Dermis microvascular lymphatic vessel endothelial cell (primary cell): ENCODE results near the gene UBE2S. TPM values are rescaled to one million over a fixed set of nuclear protein-coding genes. Genes with fewer than 3 reads are reported as not detected.
A peak's percentile ranks its signal among the peaks of the same experiment; 100 is the strongest.
"Not testable (repeated sequence)": the region's sequence is repeated elsewhere in the genome, so short reads cannot be mapped to it uniquely, and the experiment has no call there.

ENCODE experiments used
- DNase-seq, 2 donors: peaks; one replicate each; pipeline versions ENCODE4 v3.0.0 to v3.0.0-alpha.2; 2010; ENCODE audit warnings: low read depth in 2 of 2
- total RNA-seq: library from RNA; depleted of rRNA; stranded (reverse); fragments of >200 nt; gene quantifications from 2 replicates; pipeline ENCODE4 v1.2.1, GENCODE V29; 2014

The UBE2S gene
- total RNA-seq, 1 donor from 2014 or later, result 40.6 TPM

DNA sequence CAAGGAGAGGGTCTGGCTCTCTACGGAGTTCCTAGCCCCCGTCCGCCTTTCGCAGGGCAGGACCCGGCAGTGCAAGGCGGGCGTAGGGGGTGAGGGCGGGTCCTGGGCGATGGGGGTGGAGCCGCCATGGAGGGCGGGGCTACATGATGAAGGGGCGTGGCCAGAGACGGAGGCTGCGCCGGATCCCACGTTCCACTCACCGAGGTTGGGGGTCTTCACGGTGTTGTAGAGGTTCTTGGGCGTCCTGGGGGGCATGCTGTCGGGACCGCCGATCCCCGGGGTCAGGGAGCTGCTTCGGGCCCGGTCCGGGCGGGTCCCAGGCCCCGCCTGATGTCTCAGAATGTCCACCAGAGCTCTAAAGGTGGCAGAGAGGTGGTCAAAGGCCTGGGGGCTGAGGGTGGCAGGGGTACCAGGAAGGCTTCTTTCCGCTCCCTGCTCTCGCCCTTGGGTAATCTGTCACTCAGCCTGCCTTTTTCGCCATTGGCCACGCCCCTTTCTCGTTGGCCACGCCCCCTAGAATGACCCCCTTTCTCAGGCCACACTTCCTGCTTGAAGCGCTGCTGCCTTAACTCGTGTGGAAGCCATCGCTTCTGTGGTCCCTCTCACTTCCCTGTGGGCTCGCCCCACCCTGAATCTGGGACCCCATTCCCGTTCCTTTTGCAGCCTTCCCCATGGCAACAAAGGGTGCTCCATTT lies 33.0 kb upstream of the UBE2S start:
- no peak for DNase-seq

DNA sequence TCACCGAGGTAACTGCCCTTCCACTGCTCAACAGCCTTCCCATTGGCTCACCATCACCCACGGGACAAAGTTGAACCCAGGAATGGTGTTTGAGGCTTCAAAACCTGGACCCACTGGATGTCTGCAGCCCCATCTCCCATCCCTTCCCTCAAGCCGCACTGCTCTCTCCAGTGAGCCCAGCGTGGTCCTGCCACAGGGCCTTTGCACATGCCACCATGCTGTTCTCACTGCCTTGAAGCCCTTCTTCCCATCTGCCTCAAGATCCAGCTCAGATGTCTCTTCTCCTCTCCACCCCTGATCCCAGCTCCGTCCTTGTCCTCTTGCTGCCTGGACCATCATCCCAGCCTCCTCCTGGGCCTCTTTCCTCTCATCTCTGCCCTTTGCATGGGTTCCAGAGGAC lies 31.5 kb upstream of the UBE2S start:
- DNase-seq, result no peak

DNA sequence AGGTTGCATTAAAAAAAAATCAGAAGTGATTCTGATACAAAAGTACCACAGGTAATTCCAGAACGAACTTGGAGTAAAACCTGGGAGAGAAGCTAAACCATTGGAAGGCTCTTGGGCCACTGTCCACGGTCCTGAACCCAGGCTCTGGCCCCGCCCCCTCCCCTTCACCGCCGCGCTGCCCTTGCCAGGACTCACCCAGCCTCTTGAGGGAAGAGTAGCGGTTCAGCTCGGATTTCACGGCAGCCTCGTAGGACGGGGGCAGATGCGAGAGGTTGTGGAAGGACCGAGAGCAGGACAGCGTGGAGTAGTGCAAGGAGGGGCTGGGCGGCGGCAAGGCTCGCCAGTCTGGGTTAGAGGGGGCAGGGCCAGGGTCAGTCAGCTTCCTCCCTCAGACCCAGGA lies 29.8 kb upstream of the UBE2S start:
- DNase-seq, result peak in 1 of 2 donors; percentile 61

- DNase-seq, result no peak
Measured at GRCh38 chr19:55436847-55437246, 29.3 kb upstream of the UBE2S start.

DNA sequence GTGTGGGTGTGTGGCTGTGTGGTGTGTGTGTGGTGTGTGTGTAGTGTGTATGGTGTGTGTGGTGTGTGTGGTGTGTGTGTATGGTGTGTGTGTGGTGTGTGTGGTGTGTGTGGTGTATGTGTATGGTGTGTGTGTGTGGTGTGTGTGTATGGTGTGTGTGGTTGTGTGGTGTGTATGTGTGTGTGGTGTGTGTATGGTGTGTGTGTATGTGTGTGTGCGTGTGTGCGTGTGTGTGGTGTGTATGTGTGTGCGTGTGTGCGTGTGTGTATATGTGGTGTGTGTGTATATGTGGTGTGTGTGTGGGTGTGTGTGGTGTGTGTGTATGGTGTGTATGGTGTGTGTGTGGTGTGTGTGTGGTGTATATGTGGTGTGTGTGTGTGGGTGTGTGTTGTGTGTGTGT lies 27.4 kb upstream of the UBE2S start:
- no peak for DNase-seq

GRCh38 chr19:55434356-55434919 lies 26.9 kb upstream of the UBE2S start:
- no peak for DNase-seq

DNA sequence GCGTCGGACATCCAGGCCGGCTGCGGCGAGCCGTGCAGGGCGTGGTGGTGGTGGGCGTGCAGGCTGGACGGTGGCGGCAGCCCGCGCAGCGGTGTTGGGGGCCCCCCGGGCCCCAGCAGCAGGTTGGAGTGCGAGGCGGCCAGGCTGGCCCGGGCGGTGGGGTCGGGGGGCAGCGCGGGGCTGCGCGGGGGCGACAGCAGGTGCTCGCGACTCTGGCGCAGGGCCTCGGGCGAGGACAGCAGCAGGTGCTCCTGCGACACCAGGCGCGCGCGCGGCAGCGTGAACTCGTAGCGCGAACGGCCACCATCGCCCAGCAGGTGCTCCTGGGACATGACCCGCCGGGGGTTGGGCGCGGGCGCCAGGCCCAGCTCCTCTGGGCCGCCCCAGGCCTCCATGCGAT lies 25.7 kb upstream of the UBE2S start:
- no peak for DNase-seq

GRCh38 chr19:55432241-55432959 lies 24.8 kb upstream of the UBE2S start:
- DNase-seq, result no peak

GRCh38 chr19:55431183-55431582 lies 23.6 kb upstream of the UBE2S start:
- no peak for DNase-seq

- no peak for DNase-seq
Measured at GRCh38 chr19:55426042-55426441, 18.5 kb upstream of the UBE2S start.

GRCh38 chr19:55424518-55424917 lies 16.9 kb upstream of the UBE2S start:
- no peak for DNase-seq

DNA sequence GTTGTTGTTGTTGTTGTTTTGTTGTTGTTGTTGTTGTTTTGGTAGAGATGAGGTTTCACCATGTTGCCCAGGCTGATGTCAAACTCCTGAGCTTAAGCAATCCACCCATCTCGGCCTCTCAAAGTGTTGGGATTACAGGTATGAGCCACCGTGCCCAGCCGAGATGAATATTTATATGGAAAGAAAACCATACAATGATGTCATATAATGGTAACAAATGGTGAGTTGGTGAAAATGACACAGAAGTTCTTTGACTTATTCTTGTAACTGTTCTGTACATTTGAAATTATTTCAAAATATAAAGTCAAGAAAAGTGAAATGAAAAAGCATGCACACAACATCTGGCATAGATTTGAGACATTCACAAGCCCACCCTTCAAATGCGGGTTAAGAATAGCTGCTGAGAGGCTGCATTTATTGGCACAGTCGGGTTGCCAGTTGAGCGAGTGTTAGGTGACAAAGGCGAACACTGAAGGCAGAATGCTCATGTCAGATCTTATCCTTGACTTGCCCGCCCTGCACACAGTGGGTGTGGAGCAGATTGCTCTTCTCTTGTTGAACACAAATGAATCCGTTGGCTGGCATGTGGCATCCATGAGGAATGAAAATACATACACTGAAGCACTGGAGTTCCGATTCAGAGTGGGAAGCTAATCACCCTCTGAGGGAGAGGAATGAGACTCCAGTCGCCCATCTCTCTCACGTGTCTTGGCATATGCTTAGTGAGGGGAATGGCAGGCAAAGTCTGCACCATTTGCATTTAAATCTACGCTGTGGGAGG lies 15.8 kb upstream of the UBE2S start:
- no peak for DNase-seq

GRCh38 chr19:55421281-55421680 lies 13.7 kb upstream of the UBE2S start:
- DNase-seq, result not testable (repeated sequence)

DNA sequence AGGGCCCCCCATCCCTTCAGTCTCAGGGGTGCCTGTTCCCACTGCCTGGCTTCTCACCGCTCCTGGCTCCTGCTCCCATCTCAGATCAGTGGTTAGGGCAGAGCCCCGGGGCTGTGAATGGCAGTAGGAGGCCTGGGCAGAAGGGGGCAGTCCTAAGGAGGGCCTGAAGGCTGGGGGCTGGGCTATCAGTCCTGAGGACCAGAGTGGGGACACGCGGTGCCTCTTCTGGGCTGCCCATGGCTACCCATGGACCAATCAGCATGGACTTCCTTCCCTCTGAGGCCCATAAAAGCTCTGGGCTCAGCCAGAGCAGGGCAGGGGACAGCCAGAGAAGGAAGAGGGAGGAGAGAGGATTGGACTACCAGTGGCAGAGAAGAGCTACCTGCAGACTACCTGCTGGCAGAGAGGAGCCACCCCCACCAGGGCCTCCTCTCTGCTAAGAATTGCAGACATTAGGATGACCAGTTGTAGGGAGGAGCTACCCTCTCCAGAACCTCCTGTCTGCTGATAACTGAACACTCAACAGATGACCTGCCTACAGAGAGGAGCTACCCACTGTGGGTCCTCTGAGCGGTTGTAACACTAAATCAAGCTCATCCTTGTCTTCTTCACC lies 12.1 kb upstream of the UBE2S start:
- DNase-seq, result no peak

- DNase-seq, result no peak
Measured at GRCh38 chr19:55419103-55419502, 11.5 kb upstream of the UBE2S start.

DNA sequence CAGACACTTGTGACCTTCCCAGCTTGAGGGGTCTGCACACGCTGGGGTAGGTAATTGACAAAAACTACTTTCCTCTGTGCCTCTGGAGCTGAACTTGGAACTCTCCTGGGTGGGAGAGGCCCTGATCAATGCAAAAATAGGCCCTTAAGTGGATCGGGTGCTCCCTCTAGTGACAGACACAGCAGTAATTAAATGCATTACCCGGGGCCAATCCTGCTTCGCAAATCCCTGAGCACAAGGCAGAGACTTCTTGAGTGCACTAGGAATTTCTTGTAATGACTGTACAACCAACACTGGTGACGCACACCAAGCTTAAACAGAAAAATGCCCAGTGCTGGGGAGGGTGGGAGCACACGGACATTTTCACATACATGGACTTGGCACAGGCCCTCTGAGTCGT lies 10.6 kb upstream of the UBE2S start:
- peak; percentile 55 to 76 for DNase-seq

GRCh38 chr19:55410168-55410567 lies 2.6 kb upstream of the UBE2S start:
- DNase-seq, result no peak

- not testable (repeated sequence) for DNase-seq
Measured at GRCh38 chr19:55409179-55409578, 1.6 kb upstream of the UBE2S start.

- no peak for DNase-seq
Measured at GRCh38 chr19:55408533-55408872, 915 bp upstream of the UBE2S start.

DNA sequence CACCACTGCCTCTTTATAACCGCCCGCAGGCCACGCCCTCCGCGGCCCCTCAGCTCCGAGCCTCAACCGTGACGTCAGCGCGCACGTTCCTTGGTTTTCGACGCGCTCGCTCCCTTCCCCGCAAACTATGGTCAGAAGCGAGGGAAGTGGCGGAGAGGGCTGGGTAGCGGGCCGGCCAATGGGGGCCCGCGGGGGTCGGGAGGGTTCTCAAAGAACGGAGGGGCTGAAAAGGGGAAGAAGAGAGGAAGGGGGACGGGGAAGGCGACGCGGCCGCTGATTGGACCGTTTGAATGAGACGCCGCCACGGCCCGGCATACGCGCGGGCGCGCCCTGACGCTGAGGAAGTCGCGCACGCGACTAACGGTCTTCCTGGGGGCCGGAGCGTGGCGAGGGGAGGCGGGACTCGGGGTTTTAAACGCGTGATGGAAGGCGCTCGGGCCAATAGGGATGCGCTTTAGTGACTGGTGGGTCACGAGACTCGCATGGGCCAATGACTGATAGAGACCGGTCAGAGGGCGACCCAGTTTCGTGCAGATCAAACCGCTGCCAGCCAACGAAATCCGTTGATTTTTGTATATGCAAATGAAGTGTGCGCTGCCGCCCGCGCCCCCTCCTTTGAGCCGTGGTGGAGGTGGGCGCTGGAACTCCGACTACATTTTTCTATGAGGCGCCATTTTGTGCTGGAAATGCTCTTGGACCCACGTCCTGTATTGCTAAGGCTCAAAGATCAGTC lies 378 bp upstream of the UBE2S start:
- DNase-seq, result peak; percentile 99 to 100
